ENCODE measurements around the gene PHLPP2.
A peak's percentile ranks its signal among the peaks of the same experiment; 100 is the strongest.
"Not testable (repeated sequence)": the region's sequence is repeated elsewhere in the genome, so short reads cannot be mapped to it uniquely, and the experiment has no call there.

The PHLPP2 gene

GRCh38 chr16:71610936-71611871 lies 113.3 kb downstream of the PHLPP2 start:
- peak; percentile 2 to 22 for DNase-seq

- DNase-seq, result no peak
These were observed 114.1 kb downstream of the PHLPP2 start for GRCh38 chr16:71610447-71610846.

GRCh38 chr16:71609066-71609465 lies 115.4 kb downstream of the PHLPP2 start:
- DNase-seq, result no peak

GRCh38 chr16:71600822-71601221 lies 123.7 kb downstream of the PHLPP2 start:
- no peak for DNase-seq

GRCh38 chr16:71598426-71598825 lies 126.1 kb downstream of the PHLPP2 start:
- not testable (repeated sequence) for DNase-seq

GRCh38 chr16:71595340-71595826 lies 129.1 kb downstream of the PHLPP2 start:
- not testable (repeated sequence) for DNase-seq
